SK-N-MC (cell line): Measurements from ENCODE around the gene UBE3C.
"Not testable (repeated sequence)": the region's sequence is repeated elsewhere in the genome, so short reads cannot be mapped to it uniquely, and the experiment has no call there.

Experiments
- DNase-seq: peaks from one replicate; pipeline ENCODE4 v3.0.0-alpha.2; 2011; ENCODE audit warnings: low read depth, low spot score
- H3K27ac ChIP-seq: fragments of 200-600 bp; sonication (generic); 2 replicates; pipeline ENCODE4 v1.5.1; 2016; ENCODE audit warnings: mixed run types
- H3K36me3 ChIP-seq: fragments of 200-600 bp; sonication (generic); 2 replicates; pipeline ENCODE4 v1.6.1; 2017; ENCODE audit warnings: antibody characterized with exemption, low read length, mixed read lengths; ENCODE audit not compliant: insufficient read depth
- H3K4me3 ChIP-seq: fragments of 200-600 bp; sonication (generic); 2 replicates; pipeline ENCODE4 v1.5.1; 2016
- H3K9ac ChIP-seq: fragments of 200-600 bp; sonication (generic); 2 replicates; pipeline ENCODE4 v1.8.0; 2017; ENCODE audit warnings: mixed run types, mixed read lengths; ENCODE audit not compliant: insufficient read length
- H3K9me3 ChIP-seq: fragments of 200-600 bp; sonication (generic); 2 replicates; pipeline ENCODE4 v1.6.1; 2017; ENCODE audit warnings: low read depth, mild to moderate bottlenecking, antibody characterized with exemption, low read length, moderate library complexity, mixed read lengths
- EZH2 ChIP-seq: fragments of 200-600 bp; sonication (generic); IDR thresholded peaks from one replicate; pipeline ENCODE4 v1.6.1; 2017; ENCODE audit warnings: antibody characterized with exemption
- FOXP2 ChIP-seq: optimal IDR thresholded peaks from 2 replicates; pipeline ENCODE3; 2011; ENCODE audit warnings: mild to moderate bottlenecking, moderate library complexity; ENCODE audit not compliant: insufficient read depth; ENCODE audit errors: extremely low read length, control extremely low read depth
- POLR2AphosphoS5 ChIP-seq: IDR thresholded peaks from 2 replicates; pipeline ENCODE4 v1.6.1; 2012; ENCODE audit warnings: mild to moderate bottlenecking, low read depth, low read length, borderline replicate concordance

The UBE3C gene

GRCh38 chr7:157125376-157126223, 13.1 kb upstream of the UBE3C start:
- TF ChIP-seq EZH2 (no peak), FOXP2 (no peak), POLR2AphosphoS5 (no peak)
- no peak for DNase-seq

GRCh38 chr7:157126921-157127320, 11.8 kb upstream of the UBE3C start:
- Histone ChIP-seq H3K4me3 (no peak overlapping the region), H3K9ac (no peak overlapping the region), H3K36me3 (no peaks in the 10 kb centered on the region), H3K27ac (no peak overlapping the region), H3K9me3 (no peaks in the 10 kb centered on the region)
- no peak for DNase-seq
- TF ChIP-seq POLR2AphosphoS5 (no peak), FOXP2 (no peak)

More at GRCh38 chr7:157125376-157126223, 13.1 kb upstream of the UBE3C start:
- Histone ChIP-seq H3K36me3 (no peaks in the 10 kb centered on the region), H3K27ac (no peak overlapping the region), H3K4me3 (no peak overlapping the region), H3K9me3 (no peaks in the 10 kb centered on the region), H3K9ac (no peak overlapping the region)

- no peak overlapping the region for H3K27ac ChIP-seq
- H3K9ac ChIP-seq = no peak overlapping the region
- H3K9me3 ChIP-seq = no peaks in the 10 kb centered on the region
- H3K36me3 ChIP-seq = no peaks in the 10 kb centered on the region
- TF ChIP-seq POLR2AphosphoS5 = no peak
- no peak for TF ChIP-seq FOXP2
- TF ChIP-seq EZH2 = no peak
- no peak for DNase-seq
- H3K4me3 ChIP-seq = no peak overlapping the region
Observed at GRCh38 chr7:157129200-157129599, 9.5 kb upstream of the UBE3C start.

GRCh38 chr7:157129907-157130460, 8.7 kb upstream of the UBE3C start:
- no peaks in the 10 kb centered on the region for H3K36me3 ChIP-seq
- DNase-seq = no peak
- no peak overlapping the region for H3K9ac ChIP-seq
- TF ChIP-seq FOXP2 (no peak), POLR2AphosphoS5 (no peak), EZH2 (no peak)
- H3K4me3 ChIP-seq = no peak overlapping the region
- H3K9me3 ChIP-seq = no peaks in the 10 kb centered on the region
- no peak overlapping the region for H3K27ac ChIP-seq

- H3K36me3 ChIP-seq, H3K4me3 ChIP-seq, H3K27ac ChIP-seq, H3K9ac ChIP-seq, DNase-seq, H3K9me3 ChIP-seq: not testable (repeated sequence)
Observed at GRCh38 chr7:157130849-157131248, 7.9 kb upstream of the UBE3C start.

- Histone ChIP-seq H3K9me3 (no peaks in the 10 kb centered on the region), H3K36me3 (no peaks in the 10 kb centered on the region), H3K4me3 (no peak overlapping the region), H3K27ac (no peak overlapping the region), H3K9ac (no peak overlapping the region)
- TF ChIP-seq EZH2 = no peak
- no peak for TF ChIP-seq FOXP2
- no peak for TF ChIP-seq POLR2AphosphoS5
- DNase-seq = no peak
Observed at GRCh38 chr7:157132796-157133195, 5.9 kb upstream of the UBE3C start.

- DNase-seq = no peak
- Histone ChIP-seq H3K27ac (no peak overlapping the region), H3K9ac (no peak overlapping the region), H3K9me3 (no peaks in the 10 kb centered on the region), H3K36me3 (no peaks in the 10 kb centered on the region), H3K4me3 (no peak overlapping the region)
- TF ChIP-seq POLR2AphosphoS5 (no peak), FOXP2 (no peak), EZH2 (no peak)
Observed at GRCh38 chr7:157133304-157133703, 5.4 kb upstream of the UBE3C start.

- H3K27ac ChIP-seq = peak overlapping the region; percentile 7; the same call in 1 of the 2 replicates
Observed at GRCh38 chr7:157136372-157136771, 2.4 kb upstream of the UBE3C start.

More at GRCh38 chr7:157136372-157136771, 2.4 kb upstream of the UBE3C start:
- no peaks in the 10 kb centered on the region for H3K9me3 ChIP-seq
- no peak overlapping the region for H3K9ac ChIP-seq
- H3K36me3 ChIP-seq = peaks cover 13% of the 10 kb centered on the region
- DNase-seq = peak; percentile 28
- TF ChIP-seq POLR2AphosphoS5 (no peak), FOXP2 (no peak), EZH2 (no peak)
- H3K4me3 ChIP-seq = no peak overlapping the region
